K562 treated with DMSO at 1 percent for 24 hours (cell line): ENCODE measurements around the gene USP19. TPM values are rescaled to one million over a fixed set of nuclear protein-coding genes. Genes with fewer than 3 reads are reported as not detected.

Source experiments
- total RNA-seq: library from RNA; unstranded; fragments of 300-600 nt; gene quantifications from 2 replicates; pipeline ENCODE4 v1.2.3, GENCODE V29; 2022; ENCODE audit warnings: low read depth; ENCODE audit not compliant: insufficient read depth

Gene USP19
- total RNA-seq, result 55.9 and 58.4 TPM in 2 replicates

GRCh38 chr3:49120438-49121131 is at the start of gene USP19:
Gene USP19, minus strand, starts transcription at chr3:49120823. Its CDS starts 1,678 bp downstream, at chr3:49119145.

GRCh38 chr3:49165771-49166751 is 45.4 kb upstream of the USP19 start, which contains the start of gene CCDC71:
Gene CCDC71, minus strand, starts transcription at chr3:49166331. Its CDS starts 2,123 bp downstream, at chr3:49164208.

GRCh38 chr3:49132437-49133225 is 12.0 kb upstream of the USP19 start, which contains the start of gene LAMB2:
Gene LAMB2, minus strand, starts transcription at chr3:49133050. Its CDS starts 183 bp downstream, at chr3:49132867.

GRCh38 chr3:49104427-49105291 is 16.0 kb downstream of the USP19 start, which contains the start of gene QARS1:
Gene QARS1, minus strand, starts transcription at chr3:49104757. Its CDS starts 24 bp downstream, at chr3:49104733.

GRCh38 chr3:49093853-49094767 is 26.5 kb downstream of the USP19 start, which contains the start of gene QRICH1:
Gene QRICH1, minus strand, starts transcription at chr3:49094071. Its CDS starts 17,054 bp downstream, at chr3:49077017.

Other genes with a start within 250 kb of the USP19 start
- 15.8 and 16.9 TPM in 2 replicates for gene SLC25A20, start 221.9 kb downstream of the USP19 start, total RNA-seq
- 54.7 and 59.3 TPM in 2 replicates for gene ARIH2, start 202.0 kb downstream of the USP19 start, total RNA-seq
- 0.71 and 1.1 TPM in 2 replicates for gene P4HTM, start 130.6 kb downstream of the USP19 start, total RNA-seq
- 98.0 and 98.5 TPM in 2 replicates for gene WDR6, start 113.4 kb downstream of the USP19 start, total RNA-seq
- gene DALRD3, start 102.2 kb downstream of the USP19 start, total RNA-seq, result 19.5 TPM in 2 replicates
- gene NDUFAF3, start 98.7 kb downstream of the USP19 start, total RNA-seq, result 51.3 and 57.7 TPM in 2 replicates
- gene IMPDH2, start 91.4 kb downstream of the USP19 start, total RNA-seq, result 231 and 234 TPM in 2 replicates
- 37.9 and 40.6 TPM in 2 replicates for gene QRICH1, start 26.8 kb downstream of the USP19 start, total RNA-seq
- 615 and 618 TPM in 2 replicates for gene QARS1, start 16.1 kb downstream of the USP19 start, total RNA-seq
- 33.5 and 36.3 TPM in 2 replicates for gene LAMB2, start 12.2 kb upstream of the USP19 start, total RNA-seq
- 15.7 and 17.0 TPM in 2 replicates for gene CCDC71, start 45.5 kb upstream of the USP19 start, total RNA-seq
- gene KLHDC8B, start 50.8 kb upstream of the USP19 start, total RNA-seq, result 46.2 and 53.9 TPM in 2 replicates
- 4.0 and 6.1 TPM in 2 replicates for gene C3orf62, start 156.4 kb upstream of the USP19 start, total RNA-seq
- gene USP4, start 219.2 kb upstream of the USP19 start, total RNA-seq, result 14.1 and 14.5 TPM in 2 replicates
- not detected in 2 replicates for gene GPX1, start 237.5 kb upstream of the USP19 start, total RNA-seq